GM06990 (cell line): ENCODE data around the gene GATAD2A.

Source experiments
- DNase-seq: peaks from one replicate; pipeline ENCODE4 v3.0.0-alpha.2; 2011; ENCODE audit not compliant: insufficient read length; ENCODE audit errors: extremely low read depth
- H3K27me3 ChIP-seq: replicated peaks from 2 replicates; pipeline ENCODE4 v1.6.0; 2011; ENCODE audit warnings: low read length; ENCODE audit not compliant: control insufficient read depth, insufficient read depth
- H3K36me3 ChIP-seq: 2 replicates; pipeline ENCODE4 v1.5.1; 2011; ENCODE audit warnings: low read length; ENCODE audit not compliant: control insufficient read depth, insufficient read depth
- H3K4me3 ChIP-seq: replicated peaks from 2 replicates; pipeline ENCODE4 v1.5.1; 2011; ENCODE audit warnings: low read depth, mild to moderate bottlenecking, control low read depth, low read length
- CTCF ChIP-seq: IDR thresholded peaks from 2 replicates; pipeline ENCODE4 v1.5.1; 2011; ENCODE audit warnings: low read length, control low read depth, mild to moderate bottlenecking, inconsistent platforms; ENCODE audit not compliant: insufficient read depth, poor library complexity, severe bottlenecking

Gene GATAD2A

GRCh38 chr19:19461306-19461670 lies 55.8 kb downstream of the GATAD2A start:
- H3K36me3 ChIP-seq = peaks cover 21% of the 10 kb centered on the region

GRCh38 chr19:19461671-19462622 lies 56.5 kb downstream of the GATAD2A start:
- DNase-seq = no peak
- TF ChIP-seq CTCF = no peak
- Histone ChIP-seq H3K4me3 (no peak overlapping the region), H3K27me3 (no peaks in the 10 kb centered on the region), H3K36me3 (peaks cover 23% of the 10 kb centered on the region)

More at GRCh38 chr19:19461306-19461670, 55.8 kb downstream of the GATAD2A start:
- no peak for TF ChIP-seq CTCF
- no peak overlapping the region for H3K4me3 ChIP-seq
- no peaks in the 10 kb centered on the region for H3K27me3 ChIP-seq
- DNase-seq = no peak

GRCh38 chr19:19463348-19464117 lies 58.1 kb downstream of the GATAD2A start:
- Histone ChIP-seq H3K4me3 (no peak overlapping the region), H3K36me3 (peaks cover 20% of the 10 kb centered on the region), H3K27me3 (no peaks in the 10 kb centered on the region)
- DNase-seq = no peak
- no peak for TF ChIP-seq CTCF

- DNase-seq = no peak
- TF ChIP-seq CTCF = no peak
Observed at GRCh38 chr19:19464339-19465098, 59.0 kb downstream of the GATAD2A start.

GRCh38 chr19:19465436-19466070 lies 60.1 kb downstream of the GATAD2A start:
- Histone ChIP-seq H3K36me3 (peaks cover 20% of the 10 kb centered on the region), H3K27me3 (no peaks in the 10 kb centered on the region), H3K4me3 (no peak overlapping the region)
- DNase-seq = no peak
- no peak for TF ChIP-seq CTCF

More at GRCh38 chr19:19464339-19465098, 59.0 kb downstream of the GATAD2A start:
- Histone ChIP-seq H3K4me3 (no peak overlapping the region), H3K36me3 (peaks cover 20% of the 10 kb centered on the region), H3K27me3 (no peaks in the 10 kb centered on the region)
